ENCODE results near the gene KLHL18.
"Not testable (repeated sequence)": the region's sequence is repeated elsewhere in the genome, so short reads cannot be mapped to it uniquely, and the experiment has no call there.

Gene KLHL18

GRCh38 chr3:47366833-47367232 is 84.1 kb downstream of the KLHL18 start:
- DNase-seq: no peak

- DNase-seq: no peak
These were observed 84.9 kb downstream of the KLHL18 start for GRCh38 chr3:47367631-47368030.

DNA sequence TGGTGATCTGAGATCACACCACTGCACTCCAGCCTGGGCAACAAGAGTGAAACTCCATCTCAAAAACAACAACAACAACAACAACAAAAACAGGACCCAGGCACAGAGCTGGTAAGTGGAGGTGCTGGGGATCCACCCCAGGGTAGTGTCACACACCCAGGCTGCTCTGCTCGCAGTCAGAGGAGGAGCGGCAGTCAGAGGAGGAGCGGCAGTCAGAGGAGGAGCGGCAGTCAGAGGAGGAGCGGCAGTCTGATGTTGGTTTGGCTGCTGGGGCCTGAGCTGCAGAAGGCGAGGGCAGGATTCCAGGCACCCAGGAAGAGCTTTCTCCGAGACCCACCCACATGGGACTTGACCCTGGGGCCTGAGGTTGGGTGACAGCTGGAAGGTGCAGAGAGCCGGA is 87.3 kb downstream of the KLHL18 start:
- DNase-seq: not testable (repeated sequence)

GRCh38 chr3:47370887-47371697 is 88.3 kb downstream of the KLHL18 start:
- no peak for DNase-seq

- DNase-seq: no peak
These were observed 91.8 kb downstream of the KLHL18 start for GRCh38 chr3:47374587-47374986.

DNA sequence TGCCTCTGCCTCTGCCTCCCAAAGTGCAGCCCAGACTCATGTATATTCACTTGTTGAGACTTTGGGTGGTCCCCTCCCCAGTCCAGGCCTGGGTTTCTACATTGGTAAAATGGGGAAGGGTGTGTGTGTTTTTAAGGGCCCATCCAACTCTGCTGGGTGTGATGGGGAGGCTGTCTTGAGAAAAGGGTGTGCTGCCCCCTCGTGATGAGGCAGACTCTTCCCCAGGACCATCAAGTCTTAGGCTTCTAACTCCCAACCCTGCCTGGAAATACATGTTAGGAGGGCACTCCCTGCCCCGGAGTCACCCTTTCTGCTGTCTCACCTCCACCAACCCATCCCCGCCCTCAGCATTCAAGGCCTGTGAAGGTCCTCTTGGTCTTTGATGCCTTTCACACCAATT is 93.6 kb downstream of the KLHL18 start:
- DNase-seq: no peak

DNA sequence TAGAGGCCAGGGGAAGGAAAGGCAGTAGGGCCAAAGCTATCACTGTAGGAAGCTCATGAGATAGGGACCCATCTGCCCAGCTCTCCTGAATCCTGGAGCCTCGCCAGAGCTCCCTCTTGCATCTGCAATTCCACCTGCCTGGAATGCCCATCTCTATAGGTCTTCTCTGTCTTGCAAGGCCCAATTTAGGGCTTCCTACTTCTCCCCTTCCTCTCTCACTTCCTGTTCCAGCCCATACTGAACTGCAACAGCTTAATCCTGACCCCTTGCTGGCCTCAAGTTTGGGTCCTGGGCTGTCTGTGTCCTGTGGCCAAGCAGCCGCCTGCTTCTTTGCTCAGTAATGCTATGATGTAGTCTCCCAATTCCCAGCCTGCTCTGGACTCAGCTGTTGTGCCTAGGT is 94.4 kb downstream of the KLHL18 start:
- DNase-seq: no peak

DNA sequence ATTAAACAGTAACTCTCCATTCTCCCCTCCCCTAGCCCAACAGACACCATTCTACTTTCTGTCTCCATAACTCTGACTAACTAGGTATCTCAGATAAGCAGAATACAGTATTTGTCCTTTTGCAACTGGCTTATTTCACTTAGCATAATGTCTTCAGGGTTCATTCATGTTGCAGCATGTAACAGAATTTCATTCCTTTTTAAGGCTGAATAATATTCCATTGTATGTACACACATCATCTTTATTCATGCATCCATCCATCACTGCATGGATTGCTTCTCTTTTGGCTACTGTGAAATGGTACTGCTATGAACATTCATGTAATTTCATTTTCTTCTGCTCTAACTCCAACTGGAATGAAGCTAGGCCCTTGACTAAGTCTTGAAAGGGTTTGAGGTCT is 96.1 kb downstream of the KLHL18 start:
- no peak for DNase-seq

GRCh38 chr3:47379411-47379899 is 96.7 kb downstream of the KLHL18 start:
- no peak for DNase-seq

DNA sequence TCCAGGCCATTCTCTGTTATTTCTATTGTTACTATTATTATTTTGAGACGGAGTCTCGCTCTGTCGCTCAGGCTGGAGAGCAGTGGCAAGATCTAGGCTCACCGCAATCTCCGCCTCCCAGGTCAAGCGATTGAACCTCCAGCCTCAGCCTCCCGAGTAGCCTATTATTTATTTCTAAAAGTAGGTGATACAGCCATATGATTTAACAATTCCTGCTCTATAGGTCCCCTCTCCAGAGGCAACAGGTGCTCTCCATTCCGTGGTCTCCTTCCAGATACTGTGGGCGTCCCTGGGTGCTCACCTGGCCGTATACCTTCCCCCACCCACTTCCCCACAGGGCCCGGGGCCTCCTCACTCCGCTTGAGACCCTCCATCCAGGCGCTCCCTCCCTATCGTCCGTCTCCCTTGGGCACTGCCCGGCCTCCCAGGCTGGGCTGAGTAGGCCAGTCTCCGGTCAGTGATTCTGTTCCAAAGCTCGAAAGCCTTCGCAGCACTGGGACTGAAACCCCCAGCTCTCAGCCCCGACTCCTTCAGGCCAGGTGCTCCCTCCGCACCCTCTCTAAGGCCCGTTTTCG is 97.4 kb downstream of the KLHL18 start:
- no peak for DNase-seq

DNA sequence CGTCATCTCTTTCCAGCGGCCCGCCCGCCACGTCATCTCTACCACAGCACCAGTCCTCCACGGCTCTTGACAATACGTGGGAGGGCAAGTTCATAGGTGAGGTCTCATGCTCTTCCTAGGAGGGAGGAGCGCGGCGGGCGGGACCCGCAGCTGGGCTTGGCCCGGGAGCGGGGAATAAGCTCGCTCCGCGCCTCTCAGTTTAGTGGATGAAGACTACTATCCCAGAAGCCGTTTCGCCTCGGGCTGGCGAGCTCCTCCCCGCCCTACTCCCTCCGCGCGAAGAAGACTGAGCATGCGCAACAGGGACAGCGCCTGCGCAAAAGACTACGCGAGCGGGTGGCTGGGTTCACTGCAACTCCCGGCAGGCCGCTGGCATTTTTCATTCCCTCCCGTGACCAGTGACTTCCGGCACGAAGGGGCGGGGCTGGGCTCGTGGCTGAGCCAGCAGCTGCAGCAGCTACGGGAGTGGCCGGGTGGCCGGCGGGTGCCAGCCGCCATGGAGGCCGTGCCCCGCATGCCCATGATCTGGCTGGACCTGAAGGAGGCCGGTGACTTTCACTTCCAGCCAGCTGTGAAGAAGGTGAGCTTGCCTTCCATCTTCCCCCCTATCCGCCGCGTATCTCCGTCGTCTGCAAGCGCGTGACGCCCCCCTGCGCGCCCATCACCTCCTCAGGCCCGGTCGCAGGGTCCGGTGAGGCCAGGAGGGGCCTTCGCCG is 98.0 kb downstream of the KLHL18 start, which contains the start of gene PTPN23:
PTPN23 (plus strand) TSS at position 421 of the 716 bp plus-strand sequence; CDS start at position 497, 76 bp downstream.
- DNase-seq: peak; percentile 99

DNA sequence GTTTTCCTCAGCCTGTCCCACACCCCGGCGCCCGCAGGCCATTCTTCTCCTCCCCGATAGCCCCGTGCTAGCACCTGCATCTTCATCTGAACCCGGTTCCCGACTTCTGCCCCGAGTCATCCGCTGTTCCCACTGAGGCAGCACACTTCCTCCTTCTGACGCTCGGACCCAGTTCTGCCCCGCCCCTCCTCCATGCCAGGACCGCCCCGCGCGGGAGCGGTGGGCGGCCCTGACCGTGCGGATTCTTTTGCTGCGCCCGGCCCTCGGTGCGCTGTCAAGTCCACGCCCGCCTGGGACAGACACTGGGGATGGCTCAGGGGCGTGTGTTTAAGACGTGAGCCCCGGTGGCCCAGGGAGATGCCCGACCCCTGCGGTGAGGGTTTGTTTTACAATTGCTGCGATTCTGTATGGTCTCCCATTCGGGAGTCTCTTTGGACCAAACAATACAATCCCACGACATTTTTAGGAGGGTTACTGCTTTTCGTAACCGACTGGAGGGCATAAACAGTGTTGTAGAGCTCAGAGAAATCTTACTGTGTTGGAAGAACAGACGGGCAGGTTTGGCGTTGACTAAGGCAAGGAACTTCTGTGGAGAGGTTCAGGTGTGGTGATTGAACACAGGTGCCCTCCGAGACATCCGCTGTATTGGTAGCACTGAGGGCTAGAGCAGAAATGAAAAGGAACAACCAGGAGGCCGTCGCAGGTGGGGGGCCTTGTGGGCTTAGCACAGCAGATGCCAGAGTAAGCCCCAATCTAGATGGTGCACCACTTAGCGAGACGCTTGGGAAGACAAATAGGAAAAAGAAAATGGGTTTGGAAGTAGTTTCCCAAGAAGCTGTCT is 98.8 kb downstream of the KLHL18 start:
- DNase-seq: peak; percentile 74

DNA sequence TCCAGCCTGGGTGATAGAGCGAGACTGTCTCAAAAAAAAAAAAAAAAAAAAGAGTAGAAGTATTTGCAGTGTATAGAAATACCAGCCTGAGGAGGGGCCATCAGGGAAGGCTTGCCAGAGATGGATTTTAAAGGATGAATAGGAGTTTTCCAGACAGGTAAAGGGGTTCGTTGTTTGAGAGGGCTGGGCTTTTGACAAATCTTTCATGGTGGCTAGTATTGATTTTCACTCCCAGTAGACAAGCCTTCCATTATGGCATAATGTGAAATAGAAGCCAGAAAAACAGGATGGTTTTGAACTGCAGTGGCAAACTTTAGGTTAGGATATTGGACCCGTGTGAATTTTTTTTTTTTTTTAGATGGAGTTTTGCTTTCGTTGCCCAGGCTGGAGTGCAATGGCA is 101.7 kb downstream of the KLHL18 start:
- DNase-seq: no peak

DNA sequence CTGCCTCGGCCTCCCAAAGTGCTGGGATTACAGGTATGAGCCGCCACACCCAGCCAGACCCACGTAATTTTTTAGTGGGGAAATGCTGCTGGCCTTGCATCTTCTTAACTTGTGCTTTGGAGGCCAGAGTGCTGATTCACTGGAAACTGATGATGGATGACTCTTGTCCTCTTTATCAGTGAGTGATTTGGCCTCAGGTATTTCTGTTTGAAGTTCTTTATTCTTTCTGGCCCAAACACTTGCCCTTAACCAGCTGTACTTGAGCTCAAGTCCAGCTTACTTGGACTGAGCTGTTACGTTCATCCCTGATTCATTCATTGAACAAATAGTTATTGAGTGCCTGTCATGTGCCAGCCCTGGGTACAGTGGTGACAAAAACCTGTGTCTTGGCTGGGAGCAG is 102.3 kb downstream of the KLHL18 start:
- peak; percentile 27 for DNase-seq

DNA sequence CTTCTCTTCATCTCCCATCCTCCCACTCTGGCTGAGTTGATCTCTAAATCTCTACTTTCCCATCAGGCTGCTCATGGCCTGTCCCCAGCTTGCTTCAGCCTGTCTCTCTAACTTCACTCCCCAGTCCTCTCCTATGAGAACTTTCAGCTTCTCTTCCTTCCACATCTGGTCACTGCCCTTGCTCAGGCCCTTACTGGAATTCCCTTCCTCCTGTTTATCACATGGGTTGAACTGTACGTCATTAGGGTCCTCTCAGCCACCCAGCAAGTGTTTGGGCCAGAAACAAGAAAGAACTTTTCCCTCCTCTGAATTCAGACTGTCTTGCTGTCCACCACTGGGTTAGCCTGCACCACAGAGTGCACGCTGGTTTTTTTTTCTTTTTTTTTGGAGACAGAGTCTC is 103.1 kb downstream of the KLHL18 start:
- DNase-seq: no peak

DNA sequence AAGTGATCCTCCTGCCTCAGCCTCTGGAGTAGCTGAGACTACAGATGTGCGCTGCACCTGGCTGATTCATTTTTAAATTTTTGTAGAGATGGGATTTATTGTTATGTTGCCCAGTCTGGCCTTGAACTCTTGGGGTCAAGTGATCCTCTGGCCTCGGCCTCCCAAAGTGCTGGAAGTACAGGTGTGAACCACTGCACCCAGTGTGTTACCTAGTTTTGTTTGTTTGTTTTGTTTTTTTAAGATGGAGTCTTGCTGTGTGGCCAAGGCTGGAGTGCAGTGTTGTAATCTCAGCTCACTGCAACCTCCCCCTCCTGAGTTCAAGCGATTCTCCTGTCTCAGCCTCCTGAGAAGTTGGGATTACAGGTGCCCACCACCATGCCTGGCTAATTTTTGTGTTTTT is 110.2 kb downstream of the KLHL18 start:
- no peak for DNase-seq

DNA sequence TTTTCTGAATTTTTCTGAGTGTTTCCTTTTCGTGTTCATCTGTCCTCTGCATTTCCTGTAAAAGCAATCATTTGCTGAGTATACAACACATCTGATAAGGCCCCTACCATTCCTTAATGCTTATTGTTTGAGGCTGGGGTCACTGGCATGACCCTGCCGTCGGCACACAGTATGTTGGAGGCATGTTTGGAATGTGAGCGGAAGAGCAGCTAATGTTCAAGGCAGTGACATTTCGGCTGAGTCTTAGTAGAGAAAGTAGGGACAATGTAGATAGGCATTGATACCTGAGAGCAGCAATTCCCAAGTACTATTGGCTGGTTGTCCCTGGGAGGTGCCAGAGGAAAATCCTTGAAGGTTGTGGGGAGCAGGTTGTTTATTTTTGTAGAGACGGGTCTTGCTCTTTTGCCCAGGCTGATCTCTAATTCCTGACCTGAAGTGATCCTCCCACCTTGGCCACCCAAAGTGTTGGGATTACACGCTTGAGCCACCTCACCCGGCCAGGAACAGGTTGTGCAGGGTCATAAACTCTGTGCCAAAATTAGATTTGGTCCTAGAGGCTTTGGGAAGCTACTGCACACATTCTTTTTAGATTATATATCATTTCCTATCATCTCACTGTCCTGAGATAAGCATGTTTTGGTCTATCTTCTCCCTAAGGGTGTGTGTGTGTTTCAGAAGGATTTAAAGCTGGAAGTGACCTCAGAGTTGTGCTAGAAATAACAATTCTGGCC is 111.6 kb downstream of the KLHL18 start:
- peak; percentile 54 for DNase-seq

GRCh38 chr3:47394881-47395280 is 112.1 kb downstream of the KLHL18 start:
- no peak for DNase-seq

Measured in kidney glomerular epithelial cell (primary cell).